OCI-LY1 (cell line): ENCODE measurements around the gene HAL.

Experiments used
- H2AFZ ChIP-seq: fragments of 200-600 bp; sonication (generic), shearing (Covaris generic); 2 replicates; pipeline ENCODE4 v1.6.0; 2014; ENCODE audit warnings: antibody characterized with exemption, mild to moderate bottlenecking, low read length
- H3F3A ChIP-seq: fragments of 200-600 bp; sonication (generic), shearing (Covaris generic); 2 replicates; pipeline ENCODE4 v1.6.0; 2014; ENCODE audit warnings: mild to moderate bottlenecking, antibody characterized with exemption, low read length, moderate library complexity; ENCODE audit not compliant: insufficient read depth
- H3K27ac ChIP-seq: fragments of 200-600 bp; sonication (generic); 2 replicates; pipeline ENCODE4 v1.5.1; 2014; ENCODE audit warnings: low read length, mixed run types, mild to moderate bottlenecking, low read depth; ENCODE audit not compliant: poor library complexity, severe bottlenecking
- H3K27me3 ChIP-seq: fragments of 200-600 bp; sonication (generic); 2 replicates; pipeline ENCODE4 v1.6.0; 2014; ENCODE audit warnings: antibody characterized with exemption, mild to moderate bottlenecking, low read length, moderate library complexity; ENCODE audit not compliant: insufficient read depth
- H3K36me3 ChIP-seq: fragments of 200-600 bp; sonication (generic); 2 replicates; pipeline ENCODE4 v1.6.1; 2014; ENCODE audit warnings: mild to moderate bottlenecking, antibody characterized with exemption, low read length, moderate library complexity, mixed read lengths; ENCODE audit not compliant: insufficient read depth
- H3K4me1 ChIP-seq: fragments of 200-600 bp; sonication (generic); 2 replicates; pipeline ENCODE4 v1.5.1; 2014; ENCODE audit warnings: mild to moderate bottlenecking, low read length, moderate library complexity; ENCODE audit not compliant: insufficient read depth, severe bottlenecking
- H3K4me2 ChIP-seq: fragments of 200-600 bp; sonication (generic), shearing (Covaris generic); 2 replicates; pipeline ENCODE4 v1.6.1; 2014; ENCODE audit warnings: low read length
- H3K4me3 ChIP-seq: fragments of 200-600 bp; sonication (generic); 2 replicates; pipeline ENCODE4 v1.5.1; 2014; ENCODE audit warnings: low read length, low read depth, mild to moderate bottlenecking, mixed read lengths; ENCODE audit not compliant: poor library complexity, severe bottlenecking
- H3K79me2 ChIP-seq: fragments of 200-600 bp; shearing (Covaris generic); 2 replicates; pipeline ENCODE4 v1.6.1; 2016; ENCODE audit warnings: mixed run types, low read length, mixed read lengths; ENCODE audit not compliant: insufficient read depth
- H3K9ac ChIP-seq: fragments of 200-600 bp; sonication (generic), shearing (Covaris generic); 2 replicates; pipeline ENCODE4 v1.6.1; 2014; ENCODE audit warnings: mild to moderate bottlenecking, low read length, mixed read lengths
- H3K9me2 ChIP-seq: fragments of 200-600 bp; sonication (generic), shearing (Covaris generic); 2 replicates; pipeline ENCODE4 v1.6.1; 2014; ENCODE audit warnings: low read depth, mild to moderate bottlenecking, low read length, mixed read lengths
- H3K9me3 ChIP-seq: fragments of 200-600 bp; shearing (Covaris generic); 2 replicates; pipeline ENCODE4 v1.6.1; 2014; ENCODE audit warnings: low read length, mixed read lengths
- H4K20me1 ChIP-seq: fragments of 200-600 bp; sonication (generic), shearing (Covaris generic); 2 replicates; pipeline ENCODE4 v1.6.0; 2016; ENCODE audit warnings: mild to moderate bottlenecking, low read length; ENCODE audit not compliant: insufficient read depth
- CTCF ChIP-seq: fragments of 200-600 bp; sonication (generic), shearing (Covaris generic); IDR thresholded peaks from 2 replicates; pipeline ENCODE4 v1.5.1; 2017; ENCODE audit warnings: mild to moderate bottlenecking, antibody characterized with exemption, low read length, moderate library complexity, mixed read lengths
- EZH2 ChIP-seq: fragments of 200-600 bp; sonication (generic), shearing (Covaris generic); IDR thresholded peaks from 2 replicates; pipeline ENCODE4 v1.8.0; 2017; ENCODE audit warnings: borderline replicate concordance, mixed run types, mild to moderate bottlenecking, antibody characterized with exemption, low read length, moderate library complexity, mixed read lengths

Gene HAL

GRCh38 chr12:95956557-95957145, 39.5 kb downstream of the HAL start:
- Histone ChIP-seq H3K4me3 (no peak overlapping the region), H2AFZ (no peak overlapping the region), H3F3A (no peaks in the 10 kb centered on the region), H3K9me3 (no peaks in the 10 kb centered on the region), H3K36me3 (no peaks in the 10 kb centered on the region), H3K9ac (no peak overlapping the region), H3K27me3 (no peaks in the 10 kb centered on the region), H3K4me1 (no peaks in the 10 kb centered on the region), H3K27ac (no peak overlapping the region), H3K79me2 (no peaks in the 10 kb centered on the region), H4K20me1 (no peaks in the 10 kb centered on the region), H3K9me2 (no peaks in the 10 kb centered on the region), H3K4me2 (no peak overlapping the region)
- TF ChIP-seq EZH2 (no peak), CTCF (no peak)

- Histone ChIP-seq H3K27me3 (no peaks in the 10 kb centered on the region), H3K4me3 (no peak overlapping the region), H4K20me1 (no peaks in the 10 kb centered on the region), H3K4me1 (no peaks in the 10 kb centered on the region), H3K36me3 (no peaks in the 10 kb centered on the region), H3K79me2 (no peaks in the 10 kb centered on the region), H3F3A (no peaks in the 10 kb centered on the region), H2AFZ (no peak overlapping the region), H3K27ac (no peak overlapping the region), H3K9me2 (no peaks in the 10 kb centered on the region), H3K4me2 (no peak overlapping the region), H3K9ac (no peak overlapping the region), H3K9me3 (no peaks in the 10 kb centered on the region)
- TF ChIP-seq CTCF, result no peak
- TF ChIP-seq EZH2, result no peak
These were observed 40.5 kb downstream of the HAL start for GRCh38 chr12:95955549-95956159.

- Histone ChIP-seq H3K36me3 (no peaks in the 10 kb centered on the region), H3K4me1 (no peaks in the 10 kb centered on the region), H4K20me1 (no peaks in the 10 kb centered on the region), H3K27ac (no peak overlapping the region), H3K9me3 (no peaks in the 10 kb centered on the region), H2AFZ (no peak overlapping the region), H3K79me2 (no peaks in the 10 kb centered on the region), H3K9me2 (no peaks in the 10 kb centered on the region), H3K27me3 (no peaks in the 10 kb centered on the region), H3K9ac (no peak overlapping the region), H3K4me3 (no peak overlapping the region), H3F3A (no peaks in the 10 kb centered on the region), H3K4me2 (no peak overlapping the region)
- no peak for TF ChIP-seq EZH2
- no peak for TF ChIP-seq CTCF
These were observed 43.1 kb downstream of the HAL start for GRCh38 chr12:95953000-95953399.
